Measurements from ENCODE around the gene FARS2. TPM values are rescaled to one million over a fixed set of nuclear protein-coding genes. Genes with fewer than 3 reads are reported as not detected.

Gene FARS2
- total and polyA plus RNA-seq, 2 donors (not counting 1 experiment from before 2014, with no cell fraction given): 33.0 to 35.5 TPM

GRCh38 chr6:5729813-5730517, 468.7 kb downstream of the FARS2 start:
- no peak for ATAC-seq (ENCODE audit: low read depth)
- WGBS (ENCODE audit: insufficient coverage): 100% methylated on average over 2 of the region's 4 CpGs
- ChIA-PET CTCF (interaction anchor here (2.6 kb wide), 1 partner anchor 11 kb away, joined by 7 read pairs; no protein-coding TSS in a partner anchor), POLR2A (no interaction called here)
- H3K79me2 ChIP-seq (ENCODE audit: control insufficient read depth, insufficient read depth, low read length): no peaks in the 10 kb centered on the region
- no peaks in the 10 kb centered on the region for H3K27me3 ChIP-seq (replicated peaks in 1 of 4; ENCODE audit: control extremely low read depth in 1 of 4, control insufficient read depth in 3 of 4, insufficient read depth in 4 of 4, low read length in 3 of 4)
- H3K4me1 ChIP-seq (ENCODE audit: control insufficient read depth in 2 of 2, insufficient read depth in 2 of 2, low read length in 2 of 2): peaks cover 41 to 47% of the 10 kb centered on the region in 2 donors
- peaks cover 0 to 6% (median 0%) of the 10 kb centered on the region in 3 donors for H3K9me3 ChIP-seq (ENCODE audit: control extremely low read depth in 1 of 3, control insufficient read depth in 2 of 3, insufficient read depth in 1 of 3, low read length in 2 of 3)
- no peak overlapping the region for H3K27ac ChIP-seq (ENCODE audit: low read length in 2 of 2)
- intact Hi-C loops (cut with micrococcal nuclease): loop anchor here (10.0 kb wide), 1 partner anchor 855 kb away; the partner anchor contains the start of gene LY86
- H2AFZ ChIP-seq (ENCODE audit: insufficient read depth, low read depth, low read length, poor library complexity, severe bottlenecking): no peak overlapping the region
- Mint-ChIP-seq H3K9me3 (ENCODE audit: insufficient read depth) (no peaks in the 10 kb centered on the region), H3K4me3 (no peak overlapping the region), H3K4me1 (peaks cover 46% of the 10 kb centered on the region), H3K27me3 (no peaks in the 10 kb centered on the region), H3K27ac (peak overlapping the region; percentile 10)
- H3K4me2 ChIP-seq (replicated peaks; ENCODE audit: low read depth, low read length, poor library complexity, severe bottlenecking): no peak overlapping the region
- H4K20me1 ChIP-seq (ENCODE audit: control insufficient read depth, insufficient read depth, low read length, poor library complexity, severe bottlenecking): no peaks in the 10 kb centered on the region
- TF ChIP-seq EZH2 (IDR thresholded peaks at IDR 0.05; ENCODE audit: borderline replicate concordance, insufficient read depth, low read depth, low read length, poor library complexity, severe bottlenecking): no peak
- TF ChIP-seq CTCF (IDR thresholded peaks at IDR 0.05): no peak
- no peaks in the 10 kb centered on the region for H3K36me3 ChIP-seq (replicated peaks in 1 of 2; ENCODE audit: control extremely low read depth in 1 of 2, control insufficient read depth in 1 of 2, extremely low read depth in 1 of 2, insufficient read depth in 2 of 2, low read length in 1 of 2)
- H3K4me3 ChIP-seq (ENCODE audit: control extremely low read depth in 1 of 5, extremely low read depth in 1 of 5, insufficient read depth in 1 of 5, low read depth in 2 of 5, low read length in 4 of 5): no peak overlapping the region
- H3K9ac ChIP-seq (ENCODE audit: low read length): no peak overlapping the region
- DNase-seq: no peak

- no peak for ATAC-seq (ENCODE audit: low read depth)
- intact Hi-C loops (cut with micrococcal nuclease): no loop called here
- Mint-ChIP-seq H3K27ac (no peak overlapping the region), H3K4me3 (no peak overlapping the region), H3K9me3 (ENCODE audit: insufficient read depth) (no peaks in the 10 kb centered on the region), H3K4me1 (peaks cover 38% of the 10 kb centered on the region), H3K27me3 (no peaks in the 10 kb centered on the region)
- no peaks in the 10 kb centered on the region for H4K20me1 ChIP-seq (ENCODE audit: control insufficient read depth, insufficient read depth, low read length, poor library complexity, severe bottlenecking)
- H3K4me3 ChIP-seq (ENCODE audit: control extremely low read depth in 1 of 5, extremely low read depth in 1 of 5, insufficient read depth in 1 of 5, low read depth in 2 of 5, low read length in 4 of 5): no peak overlapping the region
- H3K36me3 ChIP-seq (replicated peaks in 1 of 2; ENCODE audit: control extremely low read depth in 1 of 2, control insufficient read depth in 1 of 2, extremely low read depth in 1 of 2, insufficient read depth in 2 of 2, low read length in 1 of 2): no peaks in the 10 kb centered on the region
- H3K4me1 ChIP-seq (ENCODE audit: control insufficient read depth in 2 of 2, insufficient read depth in 2 of 2, low read length in 2 of 2): peaks cover 34 to 39% of the 10 kb centered on the region in 2 donors
- H3K27me3 ChIP-seq (replicated peaks in 1 of 4; ENCODE audit: control extremely low read depth in 1 of 4, control insufficient read depth in 3 of 4, insufficient read depth in 4 of 4, low read length in 3 of 4): no peaks in the 10 kb centered on the region
- TF ChIP-seq CTCF (IDR thresholded peaks at IDR 0.05): no peak
- TF ChIP-seq EZH2 (IDR thresholded peaks at IDR 0.05; ENCODE audit: borderline replicate concordance, insufficient read depth, low read depth, low read length, poor library complexity, severe bottlenecking): no peak
- WGBS (ENCODE audit: insufficient coverage): 98% methylated on average over 5 of the region's 8 CpGs
- no peaks in the 10 kb centered on the region for H3K79me2 ChIP-seq (ENCODE audit: control insufficient read depth, insufficient read depth, low read length)
- H3K27ac ChIP-seq (ENCODE audit: low read length in 2 of 2): no peak overlapping the region
- no peak for DNase-seq
- ChIA-PET CTCF (interaction anchor here (2.6 kb wide), 1 partner anchor 12 kb away, joined by 7 read pairs; no protein-coding TSS in a partner anchor), POLR2A (no interaction called here)
- no peak overlapping the region for H3K4me2 ChIP-seq (replicated peaks; ENCODE audit: low read depth, low read length, poor library complexity, severe bottlenecking)
- peaks cover 0 to 6% (median 0%) of the 10 kb centered on the region in 3 donors for H3K9me3 ChIP-seq (ENCODE audit: control extremely low read depth in 1 of 3, control insufficient read depth in 2 of 3, insufficient read depth in 1 of 3, low read length in 2 of 3)
- no peak overlapping the region for H3K9ac ChIP-seq (ENCODE audit: low read length)
- no peak overlapping the region for H2AFZ ChIP-seq (ENCODE audit: insufficient read depth, low read depth, low read length, poor library complexity, severe bottlenecking)
Measured at GRCh38 chr6:5730585-5731263, 469.4 kb downstream of the FARS2 start.
